HFFc6 (cell line): Measurements from ENCODE around the gene XRCC5. TPM values are rescaled to one million over a fixed set of nuclear protein-coding genes. Genes with fewer than 3 reads are reported as not detected.

Experiments used
- DNase-seq: peaks from one replicate; pipeline ENCODE4 v3.0.0-alpha.2; 2018
- H3K27ac Mint-ChIP-seq: 2 replicates; pipeline ENCODE4 v1.8.0; 2020; ENCODE audit warnings: mild to moderate bottlenecking, mixed read lengths
- H3K27me3 Mint-ChIP-seq: 2 replicates; pipeline ENCODE4 v1.8.0; 2021; ENCODE audit warnings: mild to moderate bottlenecking, moderate library complexity, mixed read lengths; ENCODE audit not compliant: insufficient read depth
- H3K36me3 Mint-ChIP-seq: 2 replicates; pipeline ENCODE4 v1.8.0; 2021; ENCODE audit warnings: low read depth, mixed read lengths
- H3K4me1 Mint-ChIP-seq: 2 replicates; pipeline ENCODE4 v1.8.0; 2020; ENCODE audit warnings: low read depth, mixed read lengths
- H3K4me3 Mint-ChIP-seq: 2 replicates; pipeline ENCODE4 v1.8.0; 2020; ENCODE audit warnings: mild to moderate bottlenecking, moderate library complexity, mixed read lengths
- H3K9me3 Mint-ChIP-seq: 2 replicates; pipeline ENCODE4 v1.8.0; 2020; ENCODE audit warnings: mild to moderate bottlenecking, mixed read lengths
- CTCF ChIP-seq: fragments of 200-600 bp; sonication (generic); IDR thresholded peaks from 2 replicates; pipeline ENCODE4 v1.5.0; 2021; ENCODE audit warnings: antibody characterized with exemption, mild to moderate bottlenecking
- total RNA-seq, 6 experiments: library from RNA; stranded (reverse); fragmentation: NEBNext Ultra II Directional; extraction: Animal tissue kit (Norgen Biotek cat#: 25700); gene quantifications; 2 replicates in 1 of 6; 3 replicates in 5 of 6; pipeline ENCODE4 v1.2.3, GENCODE V29; 2021

Gene XRCC5
- total RNA-seq, 6 experiments from 2014 or later = 291 to 372 (median 352) TPM

DNA sequence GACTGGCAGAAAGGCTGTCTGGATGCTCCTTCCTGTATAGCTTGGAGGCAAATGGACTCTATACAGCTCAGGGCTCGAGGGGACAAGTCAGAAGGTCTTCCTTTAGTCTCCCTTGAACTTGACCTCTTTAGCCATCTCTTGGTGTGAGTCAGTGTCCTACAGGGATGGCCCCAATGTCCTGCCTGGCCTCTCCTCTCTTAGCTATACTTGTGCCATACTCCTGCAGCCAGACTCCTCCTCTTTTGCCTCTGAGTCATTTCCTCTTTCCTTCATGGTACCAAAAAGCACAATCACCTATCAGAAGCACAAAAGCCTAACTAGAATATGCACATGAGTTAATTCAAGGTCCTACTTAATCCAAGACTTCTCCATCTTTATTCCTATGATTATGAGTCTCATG, 112.7 kb downstream of the XRCC5 start:
- Mint-ChIP-seq H3K27ac (peak overlapping the region; percentile 78), H3K4me3 (peak overlapping the region; percentile 37; the same call in 1 of the 2 replicates), H3K9me3 (no peaks in the 10 kb centered on the region), H3K4me1 (peaks cover 71% of the 10 kb centered on the region), H3K36me3 (peaks cover 15% of the 10 kb centered on the region), H3K27me3 (peaks cover 3% of the 10 kb centered on the region; the same call in 1 of the 2 replicates)
- TF ChIP-seq CTCF = no peak
- DNase-seq = peak; percentile 69

GRCh38 chr2:216222650-216223352, 113.7 kb downstream of the XRCC5 start:
- peak; percentile 63 for DNase-seq
- TF ChIP-seq CTCF = peak; percentile 76
- Mint-ChIP-seq H3K4me1 (peaks cover 62% of the 10 kb centered on the region), H3K36me3 (peaks cover 15% of the 10 kb centered on the region), H3K4me3 (peak overlapping the region; percentile 37), H3K27me3 (peaks cover 3% of the 10 kb centered on the region; the same call in 1 of the 2 replicates), H3K9me3 (no peaks in the 10 kb centered on the region), H3K27ac (peak overlapping the region; percentile 78)

- no peak overlapping the region for H3K27ac Mint-ChIP-seq
- TF ChIP-seq CTCF = no peak
- H3K4me3 Mint-ChIP-seq = no peak overlapping the region
- no peaks in the 10 kb centered on the region for H3K27me3 Mint-ChIP-seq
- peaks cover 21% of the 10 kb centered on the region for H3K36me3 Mint-ChIP-seq
- DNase-seq = no peak
- peaks cover 46% of the 10 kb centered on the region for H3K4me1 Mint-ChIP-seq
- H3K9me3 Mint-ChIP-seq = no peaks in the 10 kb centered on the region
Observed at GRCh38 chr2:216224388-216224787, 115.2 kb downstream of the XRCC5 start.

- Mint-ChIP-seq H3K4me1 (peaks cover 6% of the 10 kb centered on the region; the same call in 1 of the 2 replicates), H3K4me3 (no peak overlapping the region), H3K36me3 (peaks cover 46% of the 10 kb centered on the region), H3K9me3 (peaks cover 27% of the 10 kb centered on the region), H3K27me3 (no peaks in the 10 kb centered on the region; the same call in 1 of the 2 replicates), H3K27ac (no peak overlapping the region)
- no peak for DNase-seq
- no peak for TF ChIP-seq CTCF
Observed at GRCh38 chr2:216229277-216229914, 120.2 kb downstream of the XRCC5 start.

DNA sequence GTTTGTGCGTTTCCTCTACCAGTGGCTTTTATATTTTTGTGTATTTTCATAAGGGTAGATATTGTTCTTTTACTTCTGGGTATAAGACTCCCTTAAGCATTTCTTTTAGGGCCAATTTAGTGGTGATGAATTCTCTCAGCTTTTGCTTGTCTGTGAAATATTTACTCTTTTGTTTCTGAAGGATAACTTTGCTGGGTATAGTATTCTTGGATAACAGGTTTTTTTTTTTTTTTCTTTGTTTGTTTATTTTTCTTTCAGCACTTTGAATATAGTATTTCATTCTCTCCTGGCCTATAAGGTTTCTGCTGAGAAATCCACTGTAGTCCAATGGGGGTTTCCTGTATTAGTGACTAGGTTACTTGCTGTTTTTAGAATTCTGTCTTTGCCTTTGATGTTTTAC, 122.7 kb downstream of the XRCC5 start:
- peaks cover 27% of the 10 kb centered on the region for H3K9me3 Mint-ChIP-seq

More for the DNA sequence above, 122.7 kb downstream of the XRCC5 start:
- no peak for DNase-seq
- no peaks in the 10 kb centered on the region; the same call in 1 of the 2 replicates for H3K27me3 Mint-ChIP-seq
- no peak overlapping the region for H3K4me3 Mint-ChIP-seq
- H3K4me1 Mint-ChIP-seq = peaks cover 6% of the 10 kb centered on the region; the same call in 1 of the 2 replicates
- peaks cover 50% of the 10 kb centered on the region for H3K36me3 Mint-ChIP-seq
- no peak overlapping the region for H3K27ac Mint-ChIP-seq
- no peak for TF ChIP-seq CTCF
